Ascending aorta (tissue), 2 donors: ENCODE results near the gene MEGF11. TPM values are rescaled to one million over a fixed set of nuclear protein-coding genes. Genes with fewer than 3 reads are reported as not detected.
"Not testable (repeated sequence)": the region's sequence is repeated elsewhere in the genome, so short reads cannot be mapped to it uniquely, and the experiment has no call there.

Source experiments
- DNase-seq, 2 donors: peaks; one replicate each; pipeline ENCODE4 v3.0.0-alpha.2; 2019; ENCODE audit warnings: low spot score in 2 of 2
- H3K27ac ChIP-seq, 2 donors: fragments of 200-600 bp; sonication (generic); one replicate each; pipeline ENCODE4 v1.5.1; 2016 to 2017; ENCODE audit warnings: mild to moderate bottlenecking in 1 of 2
- H3K27me3 ChIP-seq: fragments of 200-600 bp; sonication (generic); one replicate; pipeline ENCODE4 v1.5.1; 2017
- H3K36me3 ChIP-seq, 2 donors: fragments of 200-600 bp; sonication (generic); one replicate each; pipeline ENCODE4 v1.5.1; 2016
- H3K4me1 ChIP-seq, 2 donors: fragments of 200-600 bp; sonication (generic); one replicate each; pipeline ENCODE4 v1.5.1; 2016 to 2017; ENCODE audit warnings: mild to moderate bottlenecking in 1 of 2
- H3K4me3 ChIP-seq, 2 donors: fragments of 200-600 bp; sonication (generic); one replicate each; pipeline ENCODE4 v1.5.1; 2016 to 2017; ENCODE audit warnings: mild to moderate bottlenecking in 1 of 2
- H3K9me3 ChIP-seq, 2 donors: fragments of 200-600 bp; sonication (generic); one replicate each; pipeline ENCODE4 v1.5.1; 2016
- CTCF ChIP-seq, 3 experiments: fragments of 200-600 bp in 2 of 3; fragments of 450-650 bp in 1 of 3; sonication (generic) in 2 of 3; IDR thresholded peaks; one replicate each; pipeline ENCODE4 v1.5.1; 2016 to 2019; ENCODE audit warnings: antibody characterized with exemption in 3 of 3, mild to moderate bottlenecking in 1 of 3, moderate library complexity in 1 of 3
- intact Hi-C: fragments of 100-400 bp; cut with DNase I; formaldehyde crosslinking; loops from one replicate; pipeline ENCODE4 v1.15.1; 2023
- total RNA-seq: library from RNA; depleted of rRNA; stranded (reverse); fragments of >200 nt; gene quantifications from one replicate; pipeline ENCODE4 v1.1.0, GENCODE V29; 2016

Gene MEGF11
- total RNA-seq, 1 donor from 2014 or later, result not detected

GRCh38 chr15:66269326-66270090, 16.0 kb upstream of the MEGF11 start:
- H3K4me1 ChIP-seq, result no peaks in the 10 kb centered on the region
- H3K4me3 ChIP-seq, result no peak overlapping the region
- no peak overlapping the region for H3K27ac ChIP-seq
- no peak for DNase-seq
- no peak for TF ChIP-seq CTCF (IDR thresholded peaks at IDR 0.05)
- intact Hi-C loops, result no loop called here
- no peaks in the 10 kb centered on the region for H3K36me3 ChIP-seq
- no peaks in the 10 kb centered on the region for H3K9me3 ChIP-seq
- no peaks in the 10 kb centered on the region for H3K27me3 ChIP-seq

- H3K36me3 ChIP-seq, result no peaks in the 10 kb centered on the region
- no peaks in the 10 kb centered on the region for H3K4me1 ChIP-seq
- no peak for TF ChIP-seq CTCF (IDR thresholded peaks at IDR 0.05)
- no peak overlapping the region for H3K27ac ChIP-seq
- no peaks in the 10 kb centered on the region for H3K9me3 ChIP-seq
- H3K4me3 ChIP-seq, result no peak overlapping the region
- intact Hi-C loops, result no loop called here
- DNase-seq, result no peak
- H3K27me3 ChIP-seq, result no peaks in the 10 kb centered on the region
These were observed 11.4 kb upstream of the MEGF11 start for GRCh38 chr15:66264859-66265513.

- H3K27ac ChIP-seq, H3K27me3 ChIP-seq, intact Hi-C loops, DNase-seq, H3K4me3 ChIP-seq, H3K36me3 ChIP-seq, H3K4me1 ChIP-seq, H3K9me3 ChIP-seq: not testable (repeated sequence)
These were observed 9.3 kb upstream of the MEGF11 start for GRCh38 chr15:66262837-66263236.

- Histone ChIP-seq H3K36me3 (no peaks in the 10 kb centered on the region), H3K4me1 (no peaks in the 10 kb centered on the region), H3K4me3 (no peak overlapping the region), H3K27me3 (peaks cover 3% of the 10 kb centered on the region), H3K9me3 (no peaks in the 10 kb centered on the region), H3K27ac (no peak overlapping the region)
- TF ChIP-seq CTCF (IDR thresholded peaks at IDR 0.05), result no peak
- intact Hi-C loops, result no loop called here
- DNase-seq, result no peak
These were observed 7.5 kb upstream of the MEGF11 start for GRCh38 chr15:66261056-66261455.

GRCh38 chr15:66256692-66257091, 3.1 kb upstream of the MEGF11 start:
- TF ChIP-seq CTCF (IDR thresholded peaks at IDR 0.05), result no peak
- Histone ChIP-seq H3K27ac (no peak overlapping the region), H3K4me1 (peaks cover 19 to 20% of the 10 kb centered on the region in 2 donors), H3K4me3 (no peak overlapping the region), H3K9me3 (no peaks in the 10 kb centered on the region), H3K27me3 (peaks cover 5% of the 10 kb centered on the region), H3K36me3 (no peaks in the 10 kb centered on the region)
- DNase-seq, result no peak
- intact Hi-C loops, result no loop called here

DNA sequence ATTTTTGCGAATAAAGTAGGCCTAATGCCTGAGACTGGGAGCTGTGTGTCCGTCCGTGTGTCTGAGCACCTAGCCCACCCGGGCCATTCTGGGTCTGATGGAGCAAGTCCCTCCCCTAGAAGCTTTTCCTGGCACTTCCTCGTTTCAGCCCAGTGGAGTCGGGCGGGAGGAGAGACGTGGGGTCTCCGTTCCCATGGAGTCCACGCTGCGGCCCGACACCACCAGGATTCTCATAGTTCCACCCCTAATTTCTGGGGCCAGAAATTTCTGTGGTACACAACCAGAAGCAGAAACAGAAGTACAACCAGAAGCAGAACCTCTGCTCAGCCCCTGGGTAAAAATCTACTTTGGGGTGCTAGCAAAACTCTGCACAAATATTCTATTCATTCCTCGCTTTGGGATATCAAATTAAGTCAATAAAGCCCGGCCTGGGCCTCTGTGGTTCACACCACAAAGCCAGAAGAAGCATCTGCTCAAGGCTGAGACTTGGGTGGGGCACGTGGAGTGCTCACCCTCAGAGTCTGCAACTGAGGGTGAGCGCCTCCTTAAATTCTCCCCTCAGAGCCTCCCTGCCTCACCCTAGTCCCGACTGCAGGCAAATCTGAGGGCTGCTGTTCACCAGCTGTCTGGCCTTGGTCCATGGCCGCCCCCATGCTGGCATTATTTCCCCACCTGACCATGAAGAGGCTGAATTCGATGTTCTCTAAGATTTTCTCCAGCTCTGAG, 1.6 kb upstream of the MEGF11 start:
- Histone ChIP-seq H3K9me3 (no peaks in the 10 kb centered on the region), H3K4me3 (peak overlapping the region in 1 of 2 donors; percentile 68), H3K27ac (no peak overlapping the region), H3K4me1 (peaks cover 19 to 20% of the 10 kb centered on the region in 2 donors), H3K36me3 (no peaks in the 10 kb centered on the region), H3K27me3 (peaks cover 5% of the 10 kb centered on the region)
- no peak for TF ChIP-seq CTCF (IDR thresholded peaks at IDR 0.05)
- no peak for DNase-seq
- intact Hi-C loops, result no loop called here
